Right kidney (tissue), 1 donor: ENCODE measurements around the gene PAOX.
A peak's percentile ranks its signal among the peaks of the same experiment; 100 is the strongest.
"Not testable (repeated sequence)": the region's sequence is repeated elsewhere in the genome, so short reads cannot be mapped to it uniquely, and the experiment has no call there.

Experiments
- DNase-seq: peaks from one replicate; pipeline ENCODE4 v3.0.0-alpha.2; 2016

PAOX gene

DNA sequence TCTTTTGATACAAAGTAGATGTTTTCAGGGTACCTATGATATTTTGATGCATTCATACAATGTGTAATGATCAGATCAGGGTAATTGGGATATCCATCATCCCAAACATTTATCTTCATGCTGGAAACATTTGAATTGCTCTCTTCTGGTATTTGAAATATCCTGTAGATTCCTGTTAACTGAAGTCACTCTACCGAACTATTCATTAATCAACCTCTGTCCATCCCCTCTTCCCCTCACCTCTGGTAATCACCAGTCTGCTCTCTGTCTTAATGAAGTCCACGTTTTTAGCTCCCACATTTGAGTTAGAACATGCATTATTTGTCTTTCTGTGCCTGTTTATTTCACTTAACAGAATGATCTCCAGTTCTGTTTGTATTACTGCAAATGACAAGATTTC is 26.2 kb downstream of the PAOX start:
- DNase-seq, result no peak

DNA sequence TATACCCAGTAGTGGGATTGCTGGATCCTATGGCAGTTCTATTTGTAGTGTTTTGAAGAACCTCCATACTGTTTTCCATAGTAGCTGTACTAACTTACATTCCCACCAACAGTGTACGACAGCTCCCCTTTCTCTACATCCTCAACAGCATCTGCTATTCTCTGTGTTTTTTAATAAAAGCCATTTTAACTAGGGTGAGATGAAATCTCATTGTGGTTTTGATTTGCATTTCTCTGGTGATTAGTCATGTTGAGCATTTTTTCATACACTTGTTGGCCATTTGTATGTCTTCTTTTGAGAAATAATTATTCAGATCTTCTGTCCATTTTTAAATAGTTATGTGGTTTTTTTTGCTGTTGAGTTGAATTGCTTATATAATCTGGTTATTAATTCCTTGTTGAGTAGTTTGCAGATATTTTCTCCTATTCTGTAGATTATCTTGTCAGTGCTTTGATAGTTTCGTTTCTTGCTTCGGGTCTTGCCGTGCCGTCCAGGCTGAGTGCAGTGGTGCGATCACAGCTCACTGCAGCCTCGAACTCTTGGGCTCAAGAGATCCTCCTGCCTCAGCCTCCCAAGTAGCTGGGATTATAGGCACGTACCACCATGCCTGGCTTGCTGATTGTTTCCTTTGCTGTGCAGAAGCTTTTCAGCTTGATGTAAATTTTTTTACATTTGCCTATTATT is 26.9 kb downstream of the PAOX start:
- no peak for DNase-seq

DNA sequence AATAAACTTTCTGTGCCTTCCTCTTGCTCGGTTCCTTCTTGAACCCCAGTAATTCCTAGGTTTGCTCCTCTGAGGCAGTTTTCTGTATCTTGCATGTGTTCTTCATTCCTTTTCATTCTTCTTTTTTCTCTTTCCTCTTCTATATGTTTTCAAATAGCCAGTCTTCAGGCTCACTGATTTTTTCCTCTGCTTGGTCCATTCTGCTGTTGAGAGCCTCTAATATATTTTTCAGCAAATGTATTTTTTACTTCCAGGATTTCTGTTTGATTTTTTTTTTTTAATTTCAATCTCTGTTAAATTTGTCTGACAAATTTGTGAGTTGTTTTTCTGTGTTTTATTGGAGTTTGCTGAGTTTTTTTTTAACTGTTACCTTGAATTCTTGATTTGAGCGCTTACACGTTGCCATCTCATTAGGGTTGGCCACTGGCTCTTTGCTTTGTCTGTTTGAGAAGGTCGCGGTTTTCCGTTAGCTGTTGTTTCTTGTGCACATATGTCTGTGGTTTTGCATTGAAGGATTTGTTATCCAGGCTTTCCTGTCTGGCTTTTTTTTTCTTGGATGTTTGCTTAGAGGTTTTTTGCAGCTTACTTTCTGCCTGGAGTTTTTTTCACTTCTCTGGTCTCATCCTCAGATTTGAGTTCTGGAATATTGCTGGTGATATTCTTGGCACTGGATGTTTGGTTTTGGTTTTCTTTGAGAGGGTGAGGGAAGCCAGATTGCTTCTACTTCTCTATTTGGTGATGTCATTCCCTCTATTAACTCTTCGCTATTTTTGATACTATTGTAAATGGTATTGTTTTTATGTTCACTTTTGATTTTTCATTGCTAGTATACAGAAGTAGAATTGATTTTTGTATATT is 32.7 kb downstream of the PAOX start:
- no peak for DNase-seq

DNA sequence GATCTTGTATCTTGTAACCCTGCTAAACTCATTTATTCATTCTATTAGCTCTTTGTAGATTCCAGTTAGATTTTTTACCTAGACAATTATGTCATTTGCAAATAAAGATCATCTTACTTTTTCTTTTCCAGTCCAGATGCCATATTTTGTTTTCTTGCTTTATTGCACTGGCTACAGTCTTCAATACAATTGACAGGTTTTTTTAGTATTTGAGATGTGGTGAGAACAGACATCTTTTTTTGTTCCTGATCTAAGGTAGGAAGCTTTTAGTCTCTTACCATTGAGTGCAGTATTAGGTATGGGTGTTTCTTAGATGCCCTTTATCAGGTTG is 33.3 kb downstream of the PAOX start:
- DNase-seq, result no peak

DNA sequence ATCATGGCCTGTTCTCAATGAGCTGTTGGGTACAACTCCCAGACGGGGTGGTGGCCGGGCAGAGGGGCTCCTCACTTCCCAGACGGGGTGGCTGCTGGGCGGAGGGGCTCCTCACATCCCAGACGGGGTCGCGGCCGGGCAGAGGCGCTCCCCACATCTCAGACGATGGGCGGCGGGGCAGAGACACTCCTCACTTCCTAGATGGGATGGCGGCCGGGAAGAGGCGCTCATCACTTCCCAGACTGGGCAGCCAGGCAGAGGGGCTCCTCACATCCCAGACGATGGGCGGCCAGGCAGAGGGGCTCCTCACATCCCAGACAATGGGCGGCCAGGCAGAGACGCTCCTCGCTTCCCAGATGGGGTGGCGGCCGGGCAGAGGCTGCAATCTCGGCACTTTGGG is 35.3 kb downstream of the PAOX start:
- not testable (repeated sequence) for DNase-seq

DNA sequence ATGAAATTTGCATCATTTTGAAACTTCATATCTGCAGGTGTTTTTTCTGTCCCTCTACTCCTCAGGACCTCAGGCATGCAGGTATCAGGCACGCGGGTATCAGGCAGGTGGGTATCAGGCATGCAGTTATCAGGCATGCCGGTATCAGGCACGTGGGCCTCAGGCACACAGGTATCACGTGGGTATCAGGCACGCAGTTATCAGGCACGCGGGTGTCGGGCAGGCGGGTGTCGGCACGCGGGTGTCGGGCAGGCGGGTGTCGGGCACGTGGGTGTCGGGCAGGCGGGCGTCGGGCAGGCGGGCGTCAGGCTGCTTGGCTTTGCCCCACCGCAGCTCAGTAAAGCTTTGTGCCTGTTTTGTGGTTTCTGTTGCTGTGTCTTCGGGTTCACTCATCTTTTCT is 36.7 kb downstream of the PAOX start:
- no peak for DNase-seq

DNA sequence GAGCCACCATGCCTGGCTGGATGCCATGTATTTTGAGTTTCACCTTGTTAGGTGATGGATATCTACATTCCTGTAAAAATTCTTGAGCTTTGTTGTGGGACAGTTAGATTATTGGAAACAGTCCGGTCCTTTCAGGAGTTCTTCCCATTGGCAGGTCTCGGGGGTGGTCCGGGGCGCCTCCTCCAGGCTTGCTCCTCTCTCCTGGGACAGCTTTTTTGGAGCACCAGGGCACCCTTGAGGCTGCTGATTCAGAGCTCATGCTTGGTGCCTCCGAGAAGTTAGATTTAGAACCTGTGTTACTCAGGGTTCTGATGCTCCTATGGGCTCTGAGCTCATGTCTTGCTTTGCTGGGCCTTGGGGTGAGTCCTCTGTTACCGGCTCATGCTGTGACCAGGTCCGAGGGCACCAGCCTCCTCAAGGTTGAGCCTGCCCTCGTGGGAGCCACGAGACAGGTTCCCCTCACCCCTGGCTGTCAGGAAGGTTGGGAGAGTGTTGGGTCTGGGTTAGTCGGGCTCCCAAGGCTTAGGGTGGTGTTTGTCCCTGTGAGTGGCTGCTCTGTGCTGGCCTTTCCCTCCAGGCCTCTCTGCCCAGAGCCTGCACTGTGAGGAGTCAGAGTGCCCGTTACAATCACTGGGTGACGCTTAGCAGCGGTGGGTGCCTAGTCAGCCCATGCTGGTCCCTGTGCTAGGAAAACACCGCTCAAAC is 39.4 kb downstream of the PAOX start:
- no peak for DNase-seq

DNA sequence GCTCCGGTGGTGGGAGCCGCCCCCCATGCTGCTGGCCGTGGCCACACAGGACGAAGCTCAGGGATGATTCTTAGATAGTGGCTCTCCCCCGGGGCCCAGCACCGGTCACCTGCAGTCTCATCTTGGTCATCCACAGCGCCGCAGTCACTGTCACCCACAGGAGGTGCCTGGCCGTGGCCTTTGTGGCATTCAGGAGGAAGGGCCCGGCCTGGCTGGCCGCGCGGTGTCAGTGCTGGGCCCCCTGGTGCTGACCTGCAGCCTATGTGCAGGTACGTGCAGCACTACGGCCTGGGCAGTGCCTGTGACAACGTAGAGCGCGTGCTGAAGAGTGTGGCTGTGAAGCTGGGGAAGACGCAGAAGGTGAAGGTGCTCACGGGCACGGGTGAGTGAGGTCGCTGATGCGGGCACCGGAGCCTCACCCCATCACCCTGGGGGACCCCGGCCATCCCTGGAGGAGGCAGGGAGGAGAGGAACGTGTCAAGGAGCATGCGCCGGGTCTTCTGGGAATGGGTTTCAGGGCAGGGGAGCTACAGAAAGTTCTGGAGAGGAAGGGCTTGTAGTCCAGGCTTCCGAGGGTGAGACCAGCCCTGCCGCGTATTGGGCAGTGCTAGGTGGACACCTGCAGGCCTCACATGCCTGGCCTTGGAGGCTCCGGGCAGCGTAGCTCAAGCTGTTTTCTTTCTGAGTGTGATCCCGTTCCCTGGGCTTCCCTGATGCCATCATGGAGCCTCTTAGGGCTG is 40.3 kb downstream of the PAOX start:
- no peak for DNase-seq

DNA sequence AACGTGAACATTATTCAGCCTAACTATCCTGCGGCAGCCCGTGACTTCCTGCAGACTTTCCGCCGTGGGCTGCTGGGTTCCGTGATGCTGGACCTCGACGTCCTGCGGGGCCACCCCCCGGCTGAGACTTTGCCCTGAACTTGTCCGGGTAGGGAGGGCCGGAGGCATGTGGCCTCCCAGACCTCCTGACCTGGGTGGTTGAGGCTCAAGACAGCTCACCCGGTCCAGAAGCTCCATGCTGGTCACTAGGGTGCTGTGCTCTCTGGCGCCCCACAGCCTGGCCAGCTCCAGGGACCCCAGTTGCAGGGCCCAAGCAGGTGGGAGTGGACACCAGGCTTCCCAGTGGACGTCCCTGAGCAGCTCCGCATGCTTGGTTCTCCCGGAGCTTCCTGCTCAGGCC is 41.0 kb downstream of the PAOX start:
- no peak for DNase-seq

DNA sequence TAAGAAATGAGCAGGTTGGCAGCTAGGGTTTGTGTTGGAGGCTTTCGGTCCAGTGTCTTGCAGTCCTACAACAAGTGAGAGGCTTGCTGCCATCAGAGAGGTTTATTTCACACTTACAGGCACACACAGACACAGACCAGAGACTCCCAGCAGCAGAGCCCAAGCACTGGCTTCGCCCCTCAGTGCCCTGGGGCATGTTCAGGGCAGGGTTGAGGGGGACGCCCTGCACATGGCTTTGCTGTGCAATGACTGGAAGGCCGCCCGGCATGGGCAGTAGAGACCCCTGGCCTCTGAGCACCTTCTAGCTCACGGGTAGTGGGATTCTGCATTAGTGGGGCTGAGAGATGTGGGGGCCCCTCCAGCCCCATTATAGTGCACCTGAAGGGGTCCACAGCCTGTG is 41.5 kb downstream of the PAOX start:
- DNase-seq, result no peak

DNA sequence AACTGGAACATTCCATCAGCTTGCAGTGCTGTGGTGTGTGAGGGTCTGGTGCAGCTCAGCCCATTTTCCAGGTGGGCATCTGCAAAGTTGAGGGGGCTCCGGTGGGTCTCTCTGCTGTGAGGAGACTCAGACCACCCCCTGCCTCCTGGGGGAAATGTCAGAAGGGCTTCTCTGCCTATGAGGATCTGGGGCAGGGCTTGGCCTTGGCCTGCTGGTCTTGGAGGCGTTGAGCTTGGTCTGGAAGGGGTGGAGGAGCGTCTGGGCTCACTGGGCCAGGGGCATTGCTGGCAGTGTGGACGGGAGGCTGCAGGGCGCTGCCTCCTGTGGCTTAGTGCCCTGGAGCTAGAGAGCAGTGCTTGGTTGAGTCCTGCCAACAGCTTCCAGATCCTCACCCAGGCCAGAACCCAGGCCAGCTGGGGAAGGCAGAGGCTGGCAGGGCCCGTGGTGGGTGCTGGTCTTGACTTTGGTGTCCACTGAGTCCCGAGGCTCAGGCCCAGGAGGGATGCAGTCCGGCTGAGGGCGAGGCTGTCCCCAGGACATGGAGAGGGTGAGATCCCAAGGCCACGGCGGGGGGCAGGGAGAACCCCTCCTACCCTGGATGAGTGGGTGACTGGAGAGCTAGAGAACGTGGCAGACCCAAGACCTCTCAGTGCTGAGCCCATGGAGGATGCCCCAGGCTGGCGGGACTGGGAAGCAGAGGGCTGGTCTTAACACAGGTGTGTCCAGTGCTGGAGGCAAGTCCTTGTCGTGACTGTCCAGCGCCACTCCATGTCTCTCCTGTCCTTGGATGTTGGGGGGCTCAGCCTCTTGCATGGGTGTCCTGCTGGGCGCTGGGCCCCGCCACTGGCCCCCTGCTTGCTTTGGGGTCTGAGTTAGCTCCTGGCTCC is 42.5 kb downstream of the PAOX start:
- DNase-seq, result peak; percentile 13

DNA sequence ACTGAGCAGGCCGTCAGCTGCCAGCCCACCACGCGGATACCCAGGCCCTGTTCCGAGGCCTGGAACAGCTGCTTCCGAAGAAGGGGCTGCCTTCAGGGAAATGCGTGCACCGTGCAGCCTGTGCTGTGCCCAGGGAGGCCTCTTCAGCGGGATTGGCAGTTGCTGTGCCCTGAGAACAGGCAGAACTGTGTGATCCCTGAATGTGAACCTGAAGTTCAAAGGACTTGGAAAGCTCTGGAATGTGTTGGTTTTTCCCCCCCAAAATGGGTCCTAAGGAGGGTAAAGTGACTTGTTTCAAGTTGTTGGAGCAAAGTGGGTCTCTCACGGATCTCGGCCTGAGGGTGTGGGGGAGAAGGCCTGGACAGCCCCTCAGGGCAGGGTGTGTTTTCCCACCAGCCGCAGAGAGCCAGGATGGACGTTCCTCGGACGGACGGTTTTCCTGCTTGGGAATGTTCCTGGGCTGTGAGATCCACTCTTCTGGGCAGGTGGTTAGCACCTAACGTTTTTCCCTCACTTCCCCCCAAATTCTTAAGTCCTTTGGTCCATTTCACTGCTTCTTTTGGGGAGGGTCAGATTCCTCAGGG is 43.3 kb downstream of the PAOX start:
- DNase-seq, result peak; percentile 12

DNA sequence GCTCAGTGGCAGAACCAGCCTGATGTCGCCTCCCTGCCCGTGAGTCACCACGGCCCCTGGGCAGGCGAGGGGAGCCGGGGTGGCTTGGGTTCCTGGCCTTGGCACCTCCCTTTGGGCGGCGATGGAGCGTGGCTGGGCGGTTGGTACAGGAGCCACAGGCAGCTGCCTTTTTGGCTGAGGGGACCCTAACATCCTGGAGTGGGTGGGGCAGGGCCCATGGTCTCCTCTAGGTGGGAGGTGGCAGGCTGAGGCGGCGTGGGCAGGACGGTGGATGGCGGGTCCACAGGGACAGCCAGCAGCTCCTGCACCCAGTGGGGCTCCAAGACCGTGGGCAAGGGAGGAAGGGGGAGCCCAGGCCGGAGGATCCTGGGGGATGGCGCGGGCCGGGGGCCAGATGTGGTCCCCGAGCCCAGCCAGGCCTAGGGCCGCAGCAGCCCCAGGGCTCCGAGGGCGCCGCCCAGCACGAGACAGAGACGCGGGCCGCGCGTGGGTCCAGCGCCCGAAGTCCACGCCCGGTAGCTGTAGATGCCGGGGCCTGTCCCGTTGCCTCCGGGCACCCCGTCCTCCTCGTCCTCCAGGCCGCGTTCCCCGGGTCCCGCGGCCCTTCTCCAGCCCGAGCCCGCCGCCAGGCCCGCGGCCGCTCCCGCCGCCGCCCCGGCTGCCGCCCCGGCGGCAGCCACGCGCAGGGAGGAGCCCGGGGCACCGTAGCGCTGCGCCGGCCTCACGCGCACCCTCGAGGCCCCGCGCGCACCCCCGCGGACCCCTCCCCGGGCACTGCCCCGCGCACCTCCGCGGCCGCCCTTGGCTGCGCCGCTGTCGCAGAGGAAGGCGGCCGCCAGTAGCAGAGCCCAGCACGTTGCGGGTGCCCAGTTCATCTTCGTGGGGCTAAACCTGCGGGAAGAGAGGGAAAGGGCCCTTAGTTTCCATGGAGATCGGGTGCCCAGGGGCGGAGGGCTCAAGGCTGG is 44.0 kb downstream of the PAOX start:
- peak; percentile 44 for DNase-seq

DNA sequence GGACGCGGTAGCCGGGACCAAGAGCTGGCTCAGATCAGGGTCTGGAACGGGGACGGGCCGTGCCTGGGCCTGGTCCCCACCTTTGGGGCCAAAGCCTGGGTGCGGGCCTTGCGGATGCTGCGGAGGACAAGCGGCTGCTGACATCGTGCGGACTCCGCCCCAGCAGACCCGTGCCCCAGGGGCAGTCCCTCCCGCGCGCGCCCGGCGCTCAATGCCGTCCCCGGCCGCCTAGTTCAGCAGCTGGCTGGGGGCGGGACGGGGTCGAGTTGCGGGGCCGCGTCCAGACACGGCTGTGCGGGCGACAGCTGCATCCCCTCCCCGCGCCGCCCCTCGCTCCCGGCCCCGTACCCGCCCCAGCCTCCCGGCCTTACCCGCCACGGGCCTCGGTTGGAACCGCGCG is 45.0 kb downstream of the PAOX start:
- not testable (repeated sequence) for DNase-seq

DNA sequence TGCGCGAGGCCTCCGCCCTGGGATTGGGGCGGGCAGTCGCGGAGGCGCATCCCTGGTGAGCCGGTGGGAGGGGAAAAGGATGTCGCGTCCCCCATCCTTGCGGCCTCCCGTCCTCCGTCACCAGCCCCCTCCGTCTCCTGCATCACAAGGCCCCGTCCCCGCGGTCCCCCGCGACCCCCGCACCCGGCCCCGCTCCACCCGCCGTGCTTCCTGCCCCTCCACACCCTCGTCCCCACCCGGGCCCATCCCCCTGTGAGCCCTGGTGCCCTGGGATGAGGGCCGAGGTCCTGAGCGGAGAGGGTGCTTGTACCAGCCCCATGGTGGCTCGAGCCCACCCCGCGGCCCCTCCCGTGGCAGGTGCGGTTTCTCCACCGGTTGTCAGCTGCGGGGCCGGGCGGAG is 45.5 kb downstream of the PAOX start, which contains the start of gene SPRN:
TSS of gene SPRN (minus strand) at position 25 of the 400 bp plus-strand sequence. CDS start 944 bp downstream, outside the sequence.
- not testable (repeated sequence) for DNase-seq

DNA sequence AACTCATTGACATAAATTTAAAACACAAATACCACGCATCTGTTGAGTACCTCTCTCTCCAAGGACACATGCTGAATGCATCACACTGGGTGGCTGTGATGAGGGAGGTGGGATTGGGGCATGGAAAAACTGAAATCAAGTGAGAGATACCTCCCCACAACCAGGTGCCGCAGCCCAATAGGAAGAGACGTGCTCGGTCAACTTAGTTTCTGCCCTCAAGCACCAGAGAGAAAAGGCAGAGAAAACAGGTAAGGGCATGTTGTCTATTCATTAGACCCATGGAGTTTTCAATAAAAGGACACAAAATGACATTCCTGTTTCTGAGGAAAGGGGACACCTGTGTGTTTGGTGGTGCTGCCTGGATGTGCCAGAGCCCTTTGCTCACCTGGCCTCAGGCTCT is 50.5 kb downstream of the PAOX start:
- DNase-seq, result not testable (repeated sequence)

DNA sequence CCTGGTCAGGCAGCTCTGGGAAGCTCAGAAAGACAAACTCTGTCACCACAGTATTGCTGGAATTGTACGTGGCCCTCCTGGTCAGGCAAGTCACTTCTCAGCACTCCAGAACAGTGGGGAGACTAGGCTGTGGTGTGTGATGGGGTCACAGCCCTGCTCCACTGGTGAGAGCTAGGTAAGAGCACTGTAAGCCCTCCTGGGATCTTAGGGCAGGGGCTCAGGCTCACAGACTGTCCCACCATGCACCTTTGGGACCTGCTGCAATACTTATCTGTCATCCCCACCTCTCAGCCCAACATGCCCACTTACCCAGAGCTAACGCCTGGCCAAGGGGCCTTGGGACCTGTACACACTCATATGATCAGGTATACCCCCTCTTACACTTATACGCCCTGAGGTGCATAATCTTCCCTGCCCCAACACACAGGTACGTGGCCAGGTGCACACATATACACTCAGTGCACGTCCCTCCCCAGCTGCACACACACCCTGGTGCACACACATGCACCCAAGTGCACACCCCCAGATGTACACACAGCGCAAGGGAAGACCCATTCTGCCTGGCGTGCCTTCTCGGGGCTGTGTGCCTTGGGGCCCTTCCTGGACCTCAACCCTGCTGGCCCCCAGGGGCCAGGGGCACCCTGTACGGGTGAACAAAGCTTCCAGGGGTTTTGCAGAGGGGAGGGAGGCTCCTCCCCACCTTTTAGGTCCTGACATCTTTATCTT is 53.0 kb downstream of the PAOX start:
- not testable (repeated sequence) for DNase-seq

DNA sequence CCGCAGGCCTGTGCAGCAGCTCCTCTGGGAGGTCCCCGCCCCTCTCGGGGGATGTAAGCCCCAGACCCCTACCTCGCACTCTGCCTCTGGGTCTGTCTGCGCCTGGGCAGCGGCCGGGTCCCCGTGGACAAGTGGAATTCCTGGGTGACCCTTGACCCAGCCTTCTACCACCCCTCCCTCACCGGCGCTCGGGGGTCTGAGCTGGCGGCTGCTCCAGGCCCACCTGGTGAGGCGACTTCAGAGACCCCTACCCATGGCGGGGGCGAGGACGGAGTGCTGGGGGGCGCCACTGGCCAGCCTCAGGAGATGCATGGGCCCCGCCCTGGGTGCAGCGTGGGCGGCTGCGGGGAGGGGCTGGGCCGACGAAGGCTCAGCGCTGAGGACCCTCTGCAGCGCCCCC is 53.7 kb downstream of the PAOX start:
- DNase-seq, result not testable (repeated sequence)

DNA sequence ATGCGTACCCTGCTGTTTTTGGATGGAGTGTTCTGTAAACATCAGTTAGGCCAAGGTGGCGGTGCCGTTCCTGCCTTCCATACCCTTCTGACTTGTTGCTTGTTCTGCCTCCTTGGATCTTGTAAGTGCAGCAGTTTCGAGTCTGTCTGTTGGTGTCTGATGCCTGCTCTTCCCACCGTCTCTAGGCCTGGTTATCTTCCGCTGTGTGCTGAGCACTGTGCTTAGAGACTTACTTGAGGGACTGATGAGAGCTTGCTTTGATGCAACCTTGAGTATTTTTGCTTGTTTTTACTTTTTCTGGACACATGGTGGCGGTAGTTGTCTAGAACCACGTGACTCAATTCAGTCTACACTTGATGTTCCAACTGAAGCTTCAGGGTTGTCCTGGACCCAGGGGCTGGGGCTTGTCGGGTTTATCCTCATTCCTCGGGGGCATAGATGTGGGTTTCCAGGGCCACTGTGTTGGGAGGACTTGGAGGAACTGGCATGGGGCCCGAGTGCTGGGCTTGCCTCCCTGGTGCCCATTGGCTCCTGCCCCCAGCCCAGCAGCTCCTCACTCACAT is 59.7 kb downstream of the PAOX start:
- no peak for DNase-seq
